ENCODE results near the gene ZNF821.

ZNF821 gene

GRCh38 chr16:71859762-71860521 lies 24.0 kb downstream of the ZNF821 start:
- no peaks in the 10 kb centered on the region for H3K27me3 ChIP-seq (ENCODE audit: insufficient read depth, low read length, poor library complexity, severe bottlenecking)
- no peaks in the 10 kb centered on the region for H4K20me1 ChIP-seq (ENCODE audit: insufficient read depth, low read length, poor library complexity, severe bottlenecking)
- no peak overlapping the region for H3K9ac ChIP-seq (ENCODE audit: low read depth, low read length, poor library complexity, severe bottlenecking)
- H3K4me1 ChIP-seq (ENCODE audit: insufficient read depth, low read length, poor library complexity, severe bottlenecking), result peaks cover 5% of the 10 kb centered on the region
- no peaks in the 10 kb centered on the region for H3K9me3 ChIP-seq (ENCODE audit: insufficient read depth, low read depth, low read length)
- TF ChIP-seq CTCF (conservative IDR thresholded peaks at IDR 0.05; ENCODE audit: low read length) (no peak), EZH2phosphoT487 (IDR thresholded peaks at IDR 0.05; ENCODE audit: borderline replicate concordance) (no peak)
- no peak overlapping the region for H3K4me2 ChIP-seq (ENCODE audit: low read depth, low read length, poor library complexity, severe bottlenecking)
- no peaks in the 10 kb centered on the region for H3F3A ChIP-seq (ENCODE audit: low read depth)
- no peaks in the 10 kb centered on the region for H3K9me2 ChIP-seq (replicated peaks; ENCODE audit: low read depth, low read length)
- no peak overlapping the region for H3K4me3 ChIP-seq (ENCODE audit: low read length, poor library complexity, severe bottlenecking)
- no peaks in the 10 kb centered on the region for H3K79me2 ChIP-seq (ENCODE audit: insufficient read depth, low read length)
- no peak overlapping the region for H2AFZ ChIP-seq (ENCODE audit: low read length)
- H3K36me3 ChIP-seq (ENCODE audit: insufficient read depth, low read length), result peaks cover 46% of the 10 kb centered on the region; the same call in 1 of the 2 replicates

- Histone ChIP-seq H3K4me1 (ENCODE audit: insufficient read depth, low read length, poor library complexity, severe bottlenecking) (peaks cover 5% of the 10 kb centered on the region), H3K9me3 (ENCODE audit: insufficient read depth, low read depth, low read length) (no peaks in the 10 kb centered on the region), H3K36me3 (ENCODE audit: insufficient read depth, low read length) (peaks cover 23% of the 10 kb centered on the region; the same call in 1 of the 2 replicates), H3K9ac (ENCODE audit: low read depth, low read length, poor library complexity, severe bottlenecking) (no peak overlapping the region), H2AFZ (ENCODE audit: low read length) (no peak overlapping the region), H3K9me2 (replicated peaks; ENCODE audit: low read depth, low read length) (no peaks in the 10 kb centered on the region), H3K27me3 (ENCODE audit: insufficient read depth, low read length, poor library complexity, severe bottlenecking) (no peaks in the 10 kb centered on the region), H3K4me3 (ENCODE audit: low read length, poor library complexity, severe bottlenecking) (no peak overlapping the region), H3K79me2 (ENCODE audit: insufficient read depth, low read length) (no peaks in the 10 kb centered on the region), H3F3A (ENCODE audit: low read depth) (no peaks in the 10 kb centered on the region), H3K4me2 (ENCODE audit: low read depth, low read length, poor library complexity, severe bottlenecking) (no peak overlapping the region), H4K20me1 (ENCODE audit: insufficient read depth, low read length, poor library complexity, severe bottlenecking) (no peaks in the 10 kb centered on the region)
- no peak for TF ChIP-seq CTCF (conservative IDR thresholded peaks at IDR 0.05; ENCODE audit: low read length)
- no peak for TF ChIP-seq EZH2phosphoT487 (IDR thresholded peaks at IDR 0.05; ENCODE audit: borderline replicate concordance)
These were observed 27.9 kb downstream of the ZNF821 start for GRCh38 chr16:71855937-71856662.

GRCh38 chr16:71854369-71854948 lies 29.5 kb downstream of the ZNF821 start:
- TF ChIP-seq EZH2phosphoT487 (IDR thresholded peaks at IDR 0.05; ENCODE audit: borderline replicate concordance) (no peak), CTCF (conservative IDR thresholded peaks at IDR 0.05; ENCODE audit: low read length) (no peak)
- Histone ChIP-seq H3K36me3 (ENCODE audit: insufficient read depth, low read length) (peaks cover 25% of the 10 kb centered on the region; the same call in 1 of the 2 replicates), H3K4me3 (ENCODE audit: low read length, poor library complexity, severe bottlenecking) (no peak overlapping the region), H3K9me3 (ENCODE audit: insufficient read depth, low read depth, low read length) (no peaks in the 10 kb centered on the region), H2AFZ (ENCODE audit: low read length) (no peak overlapping the region), H3K27me3 (ENCODE audit: insufficient read depth, low read length, poor library complexity, severe bottlenecking) (no peaks in the 10 kb centered on the region), H3F3A (ENCODE audit: low read depth) (no peaks in the 10 kb centered on the region), H4K20me1 (ENCODE audit: insufficient read depth, low read length, poor library complexity, severe bottlenecking) (no peaks in the 10 kb centered on the region), H3K4me2 (ENCODE audit: low read depth, low read length, poor library complexity, severe bottlenecking) (peak overlapping the region; percentile 2), H3K9ac (ENCODE audit: low read depth, low read length, poor library complexity, severe bottlenecking) (no peak overlapping the region), H3K4me1 (ENCODE audit: insufficient read depth, low read length, poor library complexity, severe bottlenecking) (peaks cover 5% of the 10 kb centered on the region), H3K9me2 (replicated peaks; ENCODE audit: low read depth, low read length) (no peaks in the 10 kb centered on the region), H3K79me2 (ENCODE audit: insufficient read depth, low read length) (no peaks in the 10 kb centered on the region)

All from Loucy (cell line).